CD4-positive, alpha-beta T cell treated with Interleukin-21 for 1 hour (primary cell): ENCODE data around the gene MT1M.
A peak's percentile ranks its signal among the peaks of the same experiment; 100 is the strongest.

Experiments
- DNase-seq: peaks from one replicate; pipeline ENCODE4 v3.0.0-alpha.2; 2020

MT1M gene

DNA sequence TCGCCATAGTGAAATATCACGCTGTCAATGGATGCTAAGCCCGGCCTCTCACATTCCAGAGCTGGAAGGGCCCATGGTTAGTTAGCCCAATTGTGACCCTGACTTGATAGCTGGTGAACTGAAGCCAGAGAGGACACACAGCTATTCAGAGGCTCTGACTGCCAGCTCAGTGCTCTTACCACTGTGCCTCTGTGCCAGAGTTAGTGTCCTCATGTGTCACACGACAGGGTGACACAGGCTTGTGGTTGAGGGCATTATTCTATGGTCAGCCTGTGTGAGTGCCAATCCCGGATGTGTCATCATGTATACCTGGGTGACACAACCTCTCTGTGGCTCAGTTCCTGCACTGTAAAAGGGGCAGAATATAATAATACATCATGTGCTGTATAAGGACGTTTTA, 47.4 kb downstream of the MT1M start:
- no peak for DNase-seq

DNA sequence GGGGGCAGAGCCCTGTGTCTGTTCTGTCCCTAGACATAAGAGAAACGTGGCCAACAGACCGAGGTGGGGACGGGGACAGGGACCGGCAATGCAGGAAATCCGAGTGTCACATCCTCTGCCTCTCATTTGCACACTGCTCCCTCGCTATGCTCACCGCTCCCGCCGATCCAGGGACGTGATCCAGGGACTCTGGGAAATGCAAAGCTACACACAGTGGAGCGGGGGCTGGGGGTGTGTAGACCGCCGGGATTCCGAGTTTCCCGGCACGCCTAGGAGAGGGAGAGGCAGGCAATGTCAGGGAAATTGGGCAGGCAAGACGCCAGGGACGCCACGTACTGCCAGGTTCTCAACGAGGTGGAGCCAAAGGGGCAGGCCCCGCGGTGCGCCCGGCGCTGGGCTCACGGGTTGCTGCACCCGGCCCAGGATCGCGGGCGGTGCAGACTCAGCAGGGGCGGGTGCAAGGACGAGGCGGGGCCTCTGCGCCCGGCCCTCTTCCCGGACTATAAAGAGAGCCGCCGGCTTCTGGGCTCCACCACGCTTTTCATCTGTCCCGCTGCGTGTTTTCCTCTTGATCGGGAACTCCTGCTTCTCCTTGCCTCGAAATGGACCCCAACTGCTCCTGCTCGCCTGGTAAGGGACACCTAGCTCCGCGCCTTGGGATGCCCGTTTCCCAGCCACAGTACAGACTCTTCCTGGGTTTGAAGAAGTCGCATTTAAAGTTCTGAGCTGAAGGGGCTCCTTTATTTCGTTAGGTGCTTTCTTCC, 49.7 kb downstream of the MT1M start, which contains the start of gene MT1X:
Gene MT1X (plus strand): TSS at position 532 of the 764 bp plus-strand sequence. CDS start 71 bp downstream, at position 603.
- peak; percentile 89 for DNase-seq

DNA sequence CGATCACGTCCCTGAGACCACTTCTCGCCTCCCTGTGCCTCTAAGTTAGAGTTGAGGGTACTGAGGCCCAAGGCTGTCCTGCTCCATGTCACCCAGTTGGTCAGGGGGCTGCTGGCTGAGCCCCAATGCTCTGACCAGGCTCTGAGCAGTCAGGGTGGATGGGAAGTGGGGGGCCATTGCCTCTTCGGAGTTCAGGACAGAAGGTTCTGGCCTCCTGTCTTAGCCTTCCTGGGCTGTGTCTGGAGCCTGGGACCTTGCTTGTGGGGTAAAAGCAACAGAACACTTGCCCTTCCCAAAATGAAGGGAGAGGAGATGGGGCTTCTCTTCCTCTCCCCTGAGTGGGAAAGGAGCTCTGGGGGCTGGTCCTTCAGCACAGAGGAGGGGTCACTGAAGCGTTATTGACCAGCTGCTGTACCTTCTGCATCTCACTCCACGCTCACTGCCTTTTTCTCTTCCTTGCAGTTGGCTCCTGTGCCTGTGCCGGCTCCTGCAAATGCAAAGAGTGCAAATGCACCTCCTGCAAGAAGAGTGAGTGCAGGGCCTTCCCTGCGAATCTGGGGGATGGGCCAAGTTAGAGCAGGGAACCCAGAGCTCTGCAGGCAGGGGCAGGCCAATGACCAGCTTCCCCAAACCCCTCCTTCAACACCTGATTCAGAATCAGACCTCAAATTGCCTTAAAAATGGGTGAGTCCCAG, 50.4 kb downstream of the MT1M start:
- DNase-seq: no peak
